Neural progenitor cell (in vitro differentiated cells): Measurements from ENCODE around the gene CAV2.

ENCODE experiments used
- CTCF ChIP-seq: fragments of 200-600 bp; sonication (generic); IDR thresholded peaks from 2 replicates; pipeline ENCODE4 v1.5.1; 2017; ENCODE audit warnings: antibody characterized with exemption, mild to moderate bottlenecking
- EZH2 ChIP-seq: fragments of 200-600 bp; sonication (generic); IDR thresholded peaks from 2 replicates; pipeline ENCODE4 v1.6.1; 2017; ENCODE audit warnings: antibody characterized with exemption, mild to moderate bottlenecking, moderate library complexity
- EZH2phosphoT487 ChIP-seq: fragments of 200-600 bp; sonication (generic); IDR thresholded peaks from 2 replicates; pipeline ENCODE4 v1.6.1; 2017; ENCODE audit warnings: antibody characterized with exemption

GRCh38 chr7:116464375-116464774 lies 35.2 kb upstream of the CAV2 start:
- TF ChIP-seq CTCF, result no peak
- no peak for TF ChIP-seq EZH2phosphoT487
- TF ChIP-seq EZH2, result no peak
